K562 (cell line): ENCODE results near the gene HNF4A. TPM values are rescaled to one million over a fixed set of nuclear protein-coding genes. Genes with fewer than 3 reads are reported as not detected.
A peak's percentile ranks its signal among the peaks of the same experiment; 100 is the strongest.

ENCODE experiments used
- CHD7 ChIP-seq: fragments of 200-600 bp; sonication (generic); IDR thresholded peaks from one replicate; pipeline ENCODE4 v1.6.1; 2012; ENCODE audit warnings: mild to moderate bottlenecking, low read depth, low read length, inconsistent platforms
- CSDE1 ChIP-seq, 2 experiments: fragments of 450-650 bp; IDR thresholded peaks; 2 replicates each; pipeline ENCODE4 v1.6.1; 2016; ENCODE audit warnings: mild to moderate bottlenecking in 1 of 2
- E2F3 ChIP-seq: fragments of 250-450 bp; sonication (Bioruptor Pico); IDR thresholded peaks from 2 replicates; pipeline ENCODE4 v1.4.0; 2020; ENCODE audit warnings: mild to moderate bottlenecking
- EGR1 ChIP-seq: fragments of 450-650 bp; conservative IDR thresholded peaks from 2 replicates; pipeline ENCODE4 v1.6.1; 2017; ENCODE audit warnings: mild to moderate bottlenecking
- KAT7 ChIP-seq: sonication (generic); formaldehyde crosslinking; IDR thresholded peaks from 2 replicates; pipeline ENCODE4 v1.8.0; 2022; ENCODE audit warnings: missing genetic modification reagents, mild to moderate bottlenecking, borderline replicate concordance
- MLLT1 ChIP-seq, 2 experiments: fragments of 450-650 bp; IDR thresholded peaks; 2 replicates each; pipeline ENCODE4 v1.6.1; 2016
- NKRF ChIP-seq: fragments of 450-650 bp; IDR thresholded peaks from 2 replicates; pipeline ENCODE4 v1.6.1; 2016; ENCODE audit warnings: borderline replicate concordance
- NONO ChIP-seq, 2 experiments: fragments of 200-400 bp in 1 of 2; fragments of 450-650 bp in 1 of 2; formaldehyde crosslinking in 1 of 2; IDR thresholded peaks; 2 replicates each; pipeline ENCODE4 v1.6.1; 2017; ENCODE audit warnings: low read depth in 2 of 2, mild to moderate bottlenecking in 2 of 2, moderate library complexity in 2 of 2, low read length in 1 of 2
- POLR2A ChIP-seq: fragments of 450-650 bp; conservative IDR thresholded peaks from 2 replicates; pipeline ENCODE4 v1.6.1; 2016
- POLR2AphosphoS5 ChIP-seq: IDR thresholded peaks from 2 replicates; pipeline ENCODE4 v1.6.1; 2011; ENCODE audit warnings: mild to moderate bottlenecking, low read depth, low read length, moderate library complexity; ENCODE audit not compliant: control insufficient read depth, insufficient read depth
- POLR2B ChIP-seq: fragments of 450-650 bp; IDR thresholded peaks from 2 replicates; pipeline ENCODE4 v1.6.1; 2018; ENCODE audit warnings: low read depth; ENCODE audit not compliant: partially characterized antibody
- RBFOX2 ChIP-seq: fragments of 200-400 bp; formaldehyde crosslinking; IDR thresholded peaks from 2 replicates; pipeline ENCODE4 v1.6.1; 2017; ENCODE audit warnings: low read depth, mild to moderate bottlenecking, low read length, moderate library complexity
- polyA plus RNA-seq, 8 experiments: library from polyadenylated mRNA; depleted of rRNA in 4 of 8; stranded (reverse) in 5 of 8; unstranded in 3 of 8; fragments of >200 nt; fragmentation: Nextera tagmentation in 2 of 8; fragmentation: Illumina TruSeq in 1 of 8; extraction: Ambion mirVana in 2 of 8; extraction: Trizol in 1 of 8; gene quantifications; 2 replicates each; pipeline versions ENCODE4 v1.2.1 to v1.2.3, GENCODE V29; 2011 to 2014; ENCODE audit warnings: inconsistent platforms in 1 of 8, missing spikeins in 1 of 8
- total RNA-seq, 7 experiments: library from RNA; depleted of rRNA in 6 of 7; stranded (reverse); fragments of >200 nt in 6 of 7; fragmentation: Illumina TruSeq in 2 of 7; extraction: Trizol in 2 of 7; gene quantifications; 2 replicates each; pipeline versions ENCODE4 v1.2.1 to v1.2.3, GENCODE V29; 2011 to 2021; ENCODE audit warnings: low replicate concordance in 1 of 7

Gene HNF4A
- total and polyA plus RNA-seq, 9 of the 15 experiments (the other 6 are each of a cell fraction or from before 2014, with no cell fraction given) = 0.03 to 0.27 (median 0.08) TPM; not detected in 5

GRCh38 chr20:44475694-44476560 is 120.4 kb downstream of the HNF4A start, which contains the start of gene TTPAL (continued):
- 0 out of 2 replicates have a peak, but pooled peaks have one; percentile 74 for TF ChIP-seq KAT7 (CRISPR knock-in tag)
- no peak; a peak in 1 of 4 replicates for TF ChIP-seq CSDE1 (IDR thresholded peaks at IDR 0.05)
- peak; percentile 91 for TF ChIP-seq EGR1
- no peak for TF ChIP-seq E2F3 (CRISPR knock-in tag)
- TF ChIP-seq NKRF = no peak; the same call in 1 of the 2 replicates
- TF ChIP-seq POLR2B = peak; percentile 95
- TF ChIP-seq POLR2A = peak; percentile 97
- peak in 1 of 2 experiments; percentile 90; a peak in 2 of 4 replicates for TF ChIP-seq NONO (IDR thresholded peaks at IDR 0.05; ENCODE audit: low read depth in 2 of 2, low read length in 1 of 2)
- TF ChIP-seq CHD7 = no peak
- peak; percentile 97 for TF ChIP-seq RBFOX2
- no peak for TF ChIP-seq MLLT1 (IDR thresholded peaks at IDR 0.05)
- peak; percentile 76 for TF ChIP-seq POLR2AphosphoS5
